ENCODE results near the gene HCFC1. TPM values are rescaled to one million over a fixed set of nuclear protein-coding genes. Genes with fewer than 3 reads are reported as not detected.

HCFC1 gene
- total RNA-seq, 1 donor from 2014 or later, result 61.2 TPM

GRCh38 chrX:153909980-153910360 lies 61.6 kb downstream of the HCFC1 start:
- Histone ChIP-seq H3K4me2 (ENCODE audit: low read length) (no peak overlapping the region), H3K36me3 (ENCODE audit: insufficient read depth, low read length) (no peaks in the 10 kb centered on the region), H3K27me3 (ENCODE audit: insufficient read depth, low read length) (no peaks in the 10 kb centered on the region), H2AFZ (ENCODE audit: low read depth, low read length) (no peak overlapping the region), H3K9me3 (ENCODE audit: insufficient read depth, low read depth, low read length) (no peaks in the 10 kb centered on the region), H3K79me2 (ENCODE audit: insufficient read depth, low read length) (no peaks in the 10 kb centered on the region), H3K9ac (ENCODE audit: low read length) (no peak overlapping the region), H3K4me3 (ENCODE audit: insufficient read depth, low read depth, low read length) (no peak overlapping the region), H3K27ac (ENCODE audit: low read depth, low read length) (no peak overlapping the region), H3K4me1 (ENCODE audit: insufficient read depth, low read length) (no peaks in the 10 kb centered on the region), H4K20me1 (ENCODE audit: insufficient read depth, low read length) (no peaks in the 10 kb centered on the region)
- Mint-ChIP-seq H3K36me3 (ENCODE audit: low read depth, unreplicated experiment) (no peaks in the 10 kb centered on the region), H3K9me3 (ENCODE audit: unreplicated experiment) (no peaks in the 10 kb centered on the region), H3K4me3 (ENCODE audit: unreplicated experiment) (no peak overlapping the region), H3K27me3 (ENCODE audit: low read depth, unreplicated experiment) (no peaks in the 10 kb centered on the region), H3K4me1 (ENCODE audit: low read depth, unreplicated experiment) (no peaks in the 10 kb centered on the region), H3K27ac (ENCODE audit: unreplicated experiment) (no peak overlapping the region)
- TF ChIP-seq CTCF (IDR thresholded peaks at IDR 0.05; ENCODE audit: insufficient read depth, low read depth, low read length) (no peak), EZH2 (IDR thresholded peaks at IDR 0.05; ENCODE audit: insufficient read depth, low read length) (no peak)
- FAIRE-seq, result no peak
- DNase-seq (ENCODE audit: low read depth), result no peak

- no peaks in the 10 kb centered on the region for H3K27me3 ChIP-seq (ENCODE audit: insufficient read depth, low read length)
- FAIRE-seq, result no peak
- no peak overlapping the region for H3K27ac ChIP-seq (ENCODE audit: low read depth, low read length)
These were observed 62.3 kb downstream of the HCFC1 start for GRCh38 chrX:153909024-153909979.

More at GRCh38 chrX:153909024-153909979, 62.3 kb downstream of the HCFC1 start:
- Mint-ChIP-seq H3K36me3 (ENCODE audit: low read depth, unreplicated experiment) (no peaks in the 10 kb centered on the region), H3K4me3 (ENCODE audit: unreplicated experiment) (no peak overlapping the region), H3K9me3 (ENCODE audit: unreplicated experiment) (no peaks in the 10 kb centered on the region), H3K27ac (ENCODE audit: unreplicated experiment) (no peak overlapping the region), H3K27me3 (ENCODE audit: low read depth, unreplicated experiment) (no peaks in the 10 kb centered on the region), H3K4me1 (ENCODE audit: low read depth, unreplicated experiment) (no peaks in the 10 kb centered on the region)
- H3K36me3 ChIP-seq (ENCODE audit: insufficient read depth, low read length), result no peaks in the 10 kb centered on the region
- H2AFZ ChIP-seq (ENCODE audit: low read depth, low read length), result no peak overlapping the region
- H3K9me3 ChIP-seq (ENCODE audit: insufficient read depth, low read depth, low read length), result no peaks in the 10 kb centered on the region
- no peak overlapping the region for H3K9ac ChIP-seq (ENCODE audit: low read length)
- H3K4me2 ChIP-seq (ENCODE audit: low read length), result no peak overlapping the region
- H3K4me1 ChIP-seq (ENCODE audit: insufficient read depth, low read length), result no peaks in the 10 kb centered on the region
- no peak for TF ChIP-seq CTCF (IDR thresholded peaks at IDR 0.05; ENCODE audit: insufficient read depth, low read depth, low read length)
- TF ChIP-seq EZH2 (IDR thresholded peaks at IDR 0.05; ENCODE audit: insufficient read depth, low read length), result no peak
- no peak for DNase-seq (ENCODE audit: low read depth)
- no peaks in the 10 kb centered on the region for H3K79me2 ChIP-seq (ENCODE audit: insufficient read depth, low read length)
- no peaks in the 10 kb centered on the region for H4K20me1 ChIP-seq (ENCODE audit: insufficient read depth, low read length)
- H3K4me3 ChIP-seq (ENCODE audit: insufficient read depth, low read depth, low read length), result no peak overlapping the region
